Parathyroid adenoma (tissue), 2 donors: ENCODE results near the gene PLCXD1.
"Not testable (repeated sequence)": the region's sequence is repeated elsewhere in the genome, so short reads cannot be mapped to it uniquely, and the experiment has no call there.

ENCODE experiments used
- H2AFZ ChIP-seq: fragments of 300-600 bp; sonication (generic); one replicate; pipeline ENCODE4 v1.7.0; 2017; ENCODE audit warnings: antibody characterized with exemption, mild to moderate bottlenecking
- H3K27ac ChIP-seq: fragments of 300-600 bp; sonication (generic); one replicate; pipeline ENCODE4 v1.7.0; 2017
- H3K27me3 ChIP-seq: fragments of 300-600 bp; sonication (generic); one replicate; pipeline ENCODE4 v1.7.0; 2017; ENCODE audit warnings: low read length; ENCODE audit not compliant: control insufficient read depth, insufficient read depth
- H3K36me3 ChIP-seq: fragments of 300-600 bp; sonication (generic); one replicate; pipeline ENCODE4 v1.7.0; 2017; ENCODE audit warnings: low read length; ENCODE audit not compliant: control insufficient read depth, insufficient read depth
- H3K4me1 ChIP-seq: fragments of 300-600 bp; sonication (generic); one replicate; pipeline ENCODE4 v1.7.0; 2017; ENCODE audit warnings: control low read depth
- H3K4me2 ChIP-seq: fragments of 300-600 bp; sonication (generic); one replicate; pipeline ENCODE4 v1.7.0; 2017; ENCODE audit warnings: low read length
- H3K4me3 ChIP-seq: fragments of 300-600 bp; sonication (generic); one replicate; pipeline ENCODE4 v1.7.0; 2017; ENCODE audit warnings: low read depth, low read length
- H3K79me2 ChIP-seq: fragments of 300-600 bp; sonication (generic); one replicate; pipeline ENCODE4 v1.7.0; 2017; ENCODE audit warnings: control low read depth
- H3K9ac ChIP-seq: fragments of 300-600 bp; sonication (generic); one replicate; pipeline ENCODE4 v1.7.0; 2017; ENCODE audit warnings: mild to moderate bottlenecking
- H3K9me3 ChIP-seq: fragments of 300-600 bp; sonication (generic); one replicate; pipeline ENCODE4 v1.7.0; 2017; ENCODE audit warnings: low read length; ENCODE audit not compliant: control insufficient read depth
- TF ChIP-seq, protein P1 (sequence below): fragments of 300-600 bp; sonication (generic); IDR thresholded peaks from one replicate; pipeline ENCODE4 v1.7.0; 2017; ENCODE audit warnings: antibody characterized with exemption, mild to moderate bottlenecking
- donor health status: primary hyperparathyroidism.

The PLCXD1 gene

DNA sequence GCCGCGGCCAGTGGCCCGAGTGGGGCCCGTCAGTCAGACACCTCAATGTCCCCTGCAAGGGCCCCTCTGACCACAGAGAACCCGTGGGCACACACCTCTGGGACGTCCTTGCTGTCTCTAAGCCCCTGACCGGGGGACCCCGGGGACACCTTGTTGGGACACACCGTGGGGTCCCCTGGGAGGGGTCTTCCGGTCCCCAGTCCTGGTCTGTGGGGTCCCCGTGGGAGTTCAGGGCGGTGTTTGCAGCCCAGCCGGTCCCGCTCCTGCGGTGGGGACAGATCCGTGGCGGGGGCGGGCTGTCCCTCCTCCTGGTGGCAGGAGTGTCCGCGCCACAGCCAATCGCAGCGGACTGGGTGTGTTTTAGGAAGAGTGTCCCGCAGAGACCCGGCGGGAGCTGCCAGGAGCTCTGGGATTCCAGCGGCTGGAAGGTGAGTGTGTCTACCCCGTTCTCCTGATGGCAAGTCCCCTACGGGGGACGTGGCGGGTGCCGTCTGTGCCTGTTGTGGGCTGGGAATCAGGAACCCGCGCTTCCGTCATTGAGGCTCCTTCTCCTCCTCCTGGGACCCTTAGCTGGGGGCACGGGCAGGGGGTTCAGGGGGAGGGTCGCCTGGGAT is 5.1 kb upstream of the PLCXD1 start:
- H3K79me2 ChIP-seq, result no peaks in the 10 kb centered on the region
- H3K4me3 ChIP-seq, result peak overlapping the region; percentile 69
- no peaks in the 10 kb centered on the region for H3K9me3 ChIP-seq
- no peak overlapping the region for H3K27ac ChIP-seq
- TF ChIP-seq, protein P1, sequence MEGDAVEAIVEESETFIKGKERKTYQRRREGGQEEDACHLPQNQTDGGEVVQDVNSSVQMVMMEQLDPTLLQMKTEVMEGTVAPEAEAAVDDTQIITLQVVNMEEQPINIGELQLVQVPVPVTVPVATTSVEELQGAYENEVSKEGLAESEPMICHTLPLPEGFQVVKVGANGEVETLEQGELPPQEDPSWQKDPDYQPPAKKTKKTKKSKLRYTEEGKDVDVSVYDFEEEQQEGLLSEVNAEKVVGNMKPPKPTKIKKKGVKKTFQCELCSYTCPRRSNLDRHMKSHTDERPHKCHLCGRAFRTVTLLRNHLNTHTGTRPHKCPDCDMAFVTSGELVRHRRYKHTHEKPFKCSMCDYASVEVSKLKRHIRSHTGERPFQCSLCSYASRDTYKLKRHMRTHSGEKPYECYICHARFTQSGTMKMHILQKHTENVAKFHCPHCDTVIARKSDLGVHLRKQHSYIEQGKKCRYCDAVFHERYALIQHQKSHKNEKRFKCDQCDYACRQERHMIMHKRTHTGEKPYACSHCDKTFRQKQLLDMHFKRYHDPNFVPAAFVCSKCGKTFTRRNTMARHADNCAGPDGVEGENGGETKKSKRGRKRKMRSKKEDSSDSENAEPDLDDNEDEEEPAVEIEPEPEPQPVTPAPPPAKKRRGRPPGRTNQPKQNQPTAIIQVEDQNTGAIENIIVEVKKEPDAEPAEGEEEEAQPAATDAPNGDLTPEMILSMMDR, result no peak
- no peaks in the 10 kb centered on the region for H3K27me3 ChIP-seq
- H3K36me3 ChIP-seq, result no peaks in the 10 kb centered on the region
- H3K9ac ChIP-seq, result no peak overlapping the region
- H3K4me2 ChIP-seq, result peak overlapping the region; percentile 87
- peak overlapping the region; percentile 75 for H2AFZ ChIP-seq
- no peaks in the 10 kb centered on the region for H3K4me1 ChIP-seq

DNA sequence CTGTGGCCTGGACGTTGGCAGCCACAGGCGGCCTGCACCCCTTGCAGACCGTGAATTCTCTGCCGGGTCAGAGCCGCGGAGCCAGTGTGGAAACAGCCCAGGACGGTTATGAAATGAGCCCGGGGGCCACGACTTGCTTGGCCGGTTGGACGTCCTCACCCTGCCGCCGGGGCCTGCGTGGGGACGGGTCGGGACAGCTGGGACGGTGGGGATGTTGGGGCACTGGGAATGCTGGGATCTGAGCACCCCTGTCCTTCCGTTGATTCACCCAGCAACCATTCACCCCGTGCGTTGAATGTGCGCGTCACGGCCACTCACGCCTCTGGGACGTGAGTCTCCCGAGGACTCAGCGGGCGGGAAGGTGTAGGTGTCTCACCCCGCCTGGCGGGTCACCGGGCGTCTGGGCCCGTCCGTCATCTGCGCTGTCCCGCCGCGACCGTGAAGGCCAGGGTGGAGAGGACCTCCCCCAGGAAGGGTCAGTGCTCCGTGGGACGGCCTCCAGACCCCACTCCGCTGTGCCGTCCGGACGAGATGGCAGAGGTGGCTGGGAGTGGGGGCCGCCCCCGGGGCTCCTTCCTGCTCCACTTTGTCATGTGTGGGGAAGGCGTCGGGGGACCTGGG is 4.5 kb upstream of the PLCXD1 start:
- Histone ChIP-seq H3K27ac (no peak overlapping the region), H3K9ac (no peak overlapping the region), H3K4me3 (peak overlapping the region; percentile 69)

DNA sequence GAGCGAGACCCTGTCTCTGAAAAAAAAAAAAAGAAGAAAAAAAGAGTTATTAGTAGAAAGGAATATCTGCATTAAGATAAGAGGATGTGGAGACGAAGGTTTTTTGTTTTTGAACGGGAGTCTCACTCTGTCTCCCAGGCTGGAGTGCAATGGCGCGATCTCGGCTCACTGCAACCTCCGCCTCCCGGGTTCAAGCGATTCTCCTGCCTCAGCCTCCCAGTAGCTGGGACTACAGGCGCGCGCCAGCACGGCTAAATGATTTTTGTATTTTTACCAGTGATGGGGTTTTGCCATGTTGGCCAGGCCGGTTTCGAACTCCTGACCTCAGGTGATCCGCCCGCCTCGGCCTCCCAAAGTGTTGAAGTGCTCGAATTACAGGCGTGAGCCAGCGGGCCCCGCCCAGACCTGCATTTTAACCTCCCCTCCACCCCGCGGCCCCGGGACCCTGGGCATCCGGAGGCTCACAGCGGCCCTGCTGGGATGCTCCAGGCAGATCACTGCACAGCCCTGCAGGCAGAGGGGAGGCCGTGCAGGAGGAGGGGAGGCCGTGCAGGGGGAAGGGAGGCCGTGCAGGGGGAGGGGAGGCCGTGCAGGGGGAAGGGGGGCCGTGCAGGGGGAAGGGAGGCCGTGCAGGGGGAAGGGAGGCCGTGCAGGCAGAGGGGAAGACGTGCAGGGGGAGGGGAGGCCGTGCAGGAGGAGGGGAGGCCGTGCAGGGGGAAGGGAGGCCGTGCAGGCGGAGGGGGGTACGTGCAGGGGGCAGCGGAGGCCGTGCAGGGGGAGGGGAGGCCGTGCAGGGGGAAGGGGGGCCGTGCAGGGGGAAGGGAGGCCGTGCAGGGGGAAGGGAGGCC is 1.2 kb upstream of the PLCXD1 start:
- H3K9me3 ChIP-seq, H3K9ac ChIP-seq, H2AFZ ChIP-seq, H3K4me3 ChIP-seq, H3K4me2 ChIP-seq, H3K36me3 ChIP-seq, H3K4me1 ChIP-seq, H3K27ac ChIP-seq, H3K79me2 ChIP-seq, H3K27me3 ChIP-seq: not testable (repeated sequence)

More for the DNA sequence above, 4.5 kb upstream of the PLCXD1 start:
- Histone ChIP-seq H3K36me3 (no peaks in the 10 kb centered on the region), H3K4me2 (peak overlapping the region; percentile 87), H2AFZ (peak overlapping the region; percentile 75), H3K79me2 (no peaks in the 10 kb centered on the region), H3K27me3 (no peaks in the 10 kb centered on the region), H3K4me1 (no peaks in the 10 kb centered on the region), H3K9me3 (no peaks in the 10 kb centered on the region)
- TF ChIP-seq, protein P1, result no peak

DNA sequence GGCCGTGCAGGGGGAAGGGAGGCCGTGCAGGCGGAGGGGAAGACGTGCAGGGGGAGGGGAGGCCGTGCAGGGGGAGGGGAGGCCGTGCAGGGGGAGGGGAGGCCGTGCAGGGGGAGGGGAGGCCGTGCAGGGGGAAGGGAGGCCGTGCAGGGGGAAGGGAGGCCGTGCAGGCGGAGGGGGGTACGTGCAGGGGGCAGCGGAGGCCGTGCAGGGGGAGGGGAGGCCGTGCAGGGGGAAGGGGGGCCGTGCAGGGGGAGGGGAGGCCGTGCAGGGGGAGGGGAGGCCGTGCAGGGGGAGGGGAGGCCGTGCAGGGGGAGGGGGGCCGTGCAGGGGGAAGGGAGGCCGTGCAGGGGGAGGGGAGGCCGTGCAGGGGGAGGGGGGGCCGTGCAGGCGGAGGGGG is 459 bp upstream of the PLCXD1 start:
- not testable (repeated sequence) for H3K4me2 ChIP-seq, H3K9ac ChIP-seq, H3K27me3 ChIP-seq, H3K9me3 ChIP-seq, H3K27ac ChIP-seq, H2AFZ ChIP-seq, H3K4me3 ChIP-seq, H3K36me3 ChIP-seq, H3K79me2 ChIP-seq, H3K4me1 ChIP-seq

DNA sequence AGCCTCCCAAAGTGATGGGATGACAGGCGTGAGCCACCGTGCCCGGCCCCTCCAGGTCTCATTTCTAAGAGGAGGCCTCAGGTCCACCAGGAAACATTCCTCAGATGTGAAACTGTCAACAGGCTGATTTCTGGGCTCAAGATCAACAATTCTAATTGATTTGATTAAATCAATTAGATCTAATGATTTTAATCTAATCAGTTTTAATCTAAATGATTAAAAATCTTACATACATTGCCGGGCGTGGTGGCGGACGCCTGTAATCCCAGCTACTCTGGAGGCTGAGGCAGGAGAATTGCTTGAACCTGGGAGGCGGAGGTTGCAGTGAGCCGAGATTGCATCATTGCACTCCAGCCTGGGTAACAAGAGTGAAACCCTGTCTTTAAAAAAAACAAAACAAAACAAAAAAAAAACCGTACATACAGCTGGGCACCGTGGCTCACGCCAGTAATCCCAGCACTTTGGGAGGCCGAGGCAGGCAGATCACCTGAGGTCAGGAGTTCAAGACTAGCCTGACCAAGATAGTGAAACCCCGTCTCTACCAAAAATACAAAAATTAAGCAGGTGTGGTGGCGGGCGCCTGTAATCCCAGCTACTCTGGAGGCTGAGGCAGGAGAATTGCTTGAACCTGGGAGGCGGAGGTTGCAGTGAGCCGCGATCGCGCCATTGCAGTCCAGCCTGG is 960 bp downstream of the PLCXD1 start:
- H3K4me3 ChIP-seq, H2AFZ ChIP-seq, H3K27me3 ChIP-seq, H3K4me2 ChIP-seq, H3K27ac ChIP-seq, H3K9me3 ChIP-seq, H3K36me3 ChIP-seq, H3K9ac ChIP-seq, H3K79me2 ChIP-seq, H3K4me1 ChIP-seq: not testable (repeated sequence)
